ENCODE data around the gene CMKLR1.

- no peak for TF ChIP-seq CTCF (IDR thresholded peaks at IDR 0.05; ENCODE audit: low read length)
- TF ChIP-seq EZH2 (optimal IDR thresholded peaks at IDR 0.05; ENCODE audit: low read depth, low read length) = no peak
- TF ChIP-seq EZH2phosphoT487 (IDR thresholded peaks at IDR 0.05; ENCODE audit: low read length) = no peak
Measured at GRCh38 chr12:108355069-108355468, 16.0 kb upstream of the CMKLR1 start.

All from MM.1S (cell line).